8988T (cell line): Measurements from ENCODE around the gene HNRNPA2B1.

Source experiments
- DNase-seq: peaks from one replicate; pipeline ENCODE4 v3.0.0; 2011

HNRNPA2B1 gene

DNA sequence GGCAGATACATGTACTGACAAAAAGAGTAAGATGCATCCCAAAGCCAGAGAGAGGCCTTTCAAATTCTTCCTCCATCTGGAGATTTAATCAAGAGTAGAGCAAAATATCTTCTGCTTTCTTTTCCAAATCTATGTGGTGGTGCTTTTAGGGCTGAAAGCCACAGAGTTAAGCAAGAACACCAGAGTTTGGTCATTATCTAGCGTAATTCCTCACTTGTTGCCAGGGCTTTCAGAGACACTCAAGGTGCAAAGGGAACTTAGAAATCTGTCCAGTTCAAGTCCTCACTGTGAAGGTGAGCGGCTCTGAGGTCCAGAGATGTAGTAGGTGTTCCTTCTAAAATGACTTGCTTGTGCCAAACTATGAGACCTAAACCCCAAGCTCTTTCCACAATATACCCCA lies 59.5 kb downstream of the HNRNPA2B1 start:
- no peak for DNase-seq

DNA sequence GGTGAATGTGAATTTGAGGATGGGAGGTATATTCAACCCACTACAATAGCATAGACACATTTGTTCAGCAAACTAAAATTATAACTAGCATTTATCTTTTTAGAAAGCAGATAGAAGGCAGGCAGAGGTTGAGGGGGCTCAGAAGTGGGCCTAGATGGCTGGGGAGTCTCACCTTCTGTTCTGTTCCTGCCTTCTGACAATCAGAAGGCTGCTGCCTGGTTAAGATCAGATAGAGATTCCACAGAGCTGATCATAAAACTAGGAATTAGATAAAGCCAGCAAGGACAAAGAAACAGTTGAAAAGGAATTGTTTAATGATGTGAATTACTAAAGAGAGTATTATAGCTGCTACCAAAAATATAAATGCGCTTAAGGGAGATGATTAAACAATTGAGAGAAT lies 60.2 kb downstream of the HNRNPA2B1 start:
- no peak for DNase-seq
